MV-4-11 (cell line): ENCODE results near the gene LSMEM2.
A peak's percentile ranks its signal among the peaks of the same experiment; 100 is the strongest.
"Not testable (repeated sequence)": the region's sequence is repeated elsewhere in the genome, so short reads cannot be mapped to it uniquely, and the experiment has no call there.

ENCODE experiments used
- DNase-seq: peaks from one replicate; lab custom pipeline; 2025; lab: John Stamatoyannopoulos, UW

Gene LSMEM2

DNA sequence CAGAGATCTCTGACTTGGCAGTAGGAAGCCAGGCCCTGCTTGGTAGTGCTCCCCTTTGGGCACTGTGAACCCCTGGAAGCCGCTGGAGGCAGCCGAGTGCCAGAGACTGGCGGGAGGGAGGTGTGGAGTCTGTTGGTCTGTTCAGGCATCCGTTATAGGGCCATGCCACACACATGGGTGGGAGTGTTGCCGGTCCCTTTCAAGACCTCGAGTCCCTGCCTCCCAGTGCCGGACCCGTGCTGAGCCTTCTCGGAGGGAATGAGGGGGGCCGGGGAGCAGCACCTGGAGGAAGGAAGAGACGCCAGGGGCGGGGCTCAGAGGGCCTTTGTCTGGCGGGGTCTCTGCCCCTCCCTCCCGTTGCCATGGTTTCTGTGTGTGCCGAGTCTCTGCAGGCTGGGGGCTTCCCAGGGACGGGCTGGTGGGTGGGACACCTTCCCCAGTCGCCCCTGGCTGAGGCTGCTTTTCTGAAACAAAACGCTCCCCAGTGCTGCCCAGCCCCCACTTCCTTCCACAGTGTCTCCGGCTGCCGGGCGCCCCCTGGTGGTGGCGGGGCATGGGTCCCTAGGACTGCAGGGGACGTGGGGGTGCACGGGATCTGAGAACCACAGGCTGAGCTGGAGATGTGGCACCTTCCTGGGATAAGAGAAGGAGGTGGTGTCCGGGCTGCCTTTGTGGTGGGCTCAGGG lies 32.9 kb upstream of the LSMEM2 start:
- DNase-seq, result peak; percentile 77

DNA sequence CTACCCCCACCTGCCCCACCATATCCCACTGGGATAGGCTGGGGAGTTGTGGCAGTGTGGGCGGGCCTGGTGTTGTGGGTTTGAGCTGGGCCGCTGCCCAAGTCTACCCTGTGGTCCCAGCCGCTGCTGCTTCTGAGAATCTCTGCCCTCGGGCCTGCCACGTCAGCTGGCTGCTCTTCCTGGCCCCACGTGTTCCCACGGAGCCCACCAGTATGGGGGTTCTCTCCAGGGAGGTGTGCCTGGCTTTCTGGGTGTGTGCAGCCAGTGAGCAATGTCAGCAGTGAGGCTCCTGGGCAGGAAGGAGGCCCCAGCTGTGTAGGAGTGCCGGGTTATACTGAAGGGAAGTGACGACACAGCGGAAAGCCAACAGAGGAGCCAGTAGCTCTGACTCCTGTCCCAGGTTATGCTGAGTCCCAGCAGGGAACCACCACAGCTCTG lies 32.4 kb upstream of the LSMEM2 start:
- DNase-seq, result peak; percentile 66

- no peak for DNase-seq
These were observed 30.5 kb upstream of the LSMEM2 start for GRCh38 chr3:50248387-50248786.

DNA sequence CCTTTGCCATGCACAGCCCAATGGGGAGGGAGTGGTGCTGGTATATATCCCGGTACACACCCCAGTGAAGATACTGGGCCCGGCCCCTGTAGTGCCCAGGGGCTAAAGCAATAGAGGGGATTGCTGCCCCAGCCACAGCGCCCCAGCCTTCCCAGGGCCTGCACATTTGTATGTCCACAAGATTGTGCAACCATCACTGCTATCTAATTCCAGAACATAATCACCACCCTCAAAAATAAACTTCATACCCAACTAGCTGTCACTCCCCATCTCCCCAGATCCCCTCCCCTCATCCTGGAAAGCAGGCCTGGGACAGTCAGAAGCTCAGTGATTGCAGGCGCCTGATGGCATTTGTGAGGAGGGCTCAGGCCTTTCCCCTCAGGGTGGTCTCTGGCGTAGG lies 29.4 kb upstream of the LSMEM2 start:
- DNase-seq, result no peak

DNA sequence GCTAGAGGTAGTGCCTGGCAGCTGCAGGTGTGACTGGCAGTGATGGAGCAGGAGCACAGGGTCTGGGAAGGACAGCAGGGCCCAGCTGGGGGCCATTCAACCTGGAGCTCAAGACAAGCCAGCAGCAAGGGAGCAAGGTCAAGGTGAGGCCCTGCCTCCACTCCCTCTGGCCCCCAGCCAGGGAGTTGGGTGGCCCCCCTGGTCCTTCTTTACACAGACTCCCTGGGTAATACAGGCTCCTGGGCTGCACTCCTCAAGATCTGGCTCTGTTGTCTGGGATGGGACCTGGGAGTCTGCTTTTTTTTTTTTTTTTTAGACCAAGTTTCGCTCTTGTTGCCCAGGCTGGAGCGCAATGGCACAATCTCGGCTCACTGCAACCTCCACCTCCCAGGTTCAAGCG lies 28.4 kb upstream of the LSMEM2 start:
- no peak for DNase-seq

DNA sequence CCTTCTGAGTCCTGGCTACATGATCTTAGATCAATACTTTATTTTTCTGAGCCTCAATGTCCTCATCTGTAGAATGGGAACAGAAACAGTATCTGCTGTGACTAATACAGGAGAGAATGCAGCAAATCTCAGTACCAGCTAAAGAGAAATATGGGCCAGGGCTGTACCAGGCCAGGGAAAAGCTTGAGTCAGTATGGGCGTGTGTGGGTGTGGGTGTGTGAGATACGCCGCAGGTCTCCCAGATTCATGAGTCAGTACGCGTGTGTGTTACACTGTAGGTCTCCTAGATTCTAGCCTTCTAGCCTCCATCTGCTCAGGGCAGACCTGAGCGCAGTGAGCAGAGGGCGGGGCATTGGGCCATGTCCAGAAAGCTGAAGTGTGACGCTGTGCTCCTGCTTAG lies 27.7 kb upstream of the LSMEM2 start:
- no peak for DNase-seq

DNA sequence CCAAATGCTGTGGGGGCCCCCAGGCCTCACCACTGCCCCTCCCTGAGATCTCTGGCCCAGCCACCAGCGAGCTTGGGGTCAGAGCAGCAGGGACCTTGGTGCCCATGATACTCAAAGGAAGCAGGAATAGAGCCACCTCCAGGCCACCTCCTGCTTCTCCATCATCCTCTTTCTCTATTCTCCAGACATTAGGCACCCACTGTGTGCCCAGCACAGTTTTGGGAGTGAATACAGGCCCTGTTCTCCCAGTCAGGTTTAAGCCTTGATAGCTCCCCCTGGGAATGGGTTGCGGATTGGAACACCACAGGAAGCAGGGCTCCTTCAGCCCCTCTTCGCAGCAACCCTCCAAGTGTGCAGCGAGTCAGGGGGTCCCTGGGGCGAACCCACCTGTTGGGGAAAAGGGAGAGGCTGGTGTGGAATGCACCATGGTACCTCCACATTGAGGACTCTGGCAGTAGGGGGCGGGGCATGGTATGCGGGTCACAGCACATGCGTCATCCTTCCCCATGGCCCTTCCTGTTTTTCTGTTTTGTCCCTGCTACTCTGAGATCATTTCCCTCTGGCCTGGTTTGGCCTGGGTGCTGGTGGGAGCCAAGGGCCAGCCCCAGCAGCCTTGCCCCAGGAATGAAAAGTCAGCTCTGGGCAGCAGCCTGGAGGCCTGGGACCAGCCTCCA lies 24.2 kb upstream of the LSMEM2 start:
- DNase-seq, result peak; percentile 61

DNA sequence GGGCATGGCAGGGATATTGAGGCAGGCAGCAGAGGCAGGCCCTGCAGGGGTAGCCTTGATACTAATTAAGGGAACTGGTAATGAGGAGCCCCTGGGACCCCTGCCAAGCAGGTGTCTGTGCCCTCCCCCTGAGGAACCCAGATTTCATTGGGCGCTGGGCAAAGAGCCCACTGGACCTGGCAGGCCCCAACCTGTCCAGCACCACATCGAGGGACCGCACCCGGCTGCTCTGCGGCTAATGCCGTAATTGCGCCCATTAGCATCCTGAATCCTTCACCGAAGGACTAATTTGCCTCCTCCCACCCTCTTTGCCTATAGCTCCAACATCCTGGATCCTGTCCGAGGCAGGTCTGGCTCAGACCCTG lies 23.7 kb upstream of the LSMEM2 start:
- no peak for DNase-seq

GRCh38 chr3:50256978-50257890 lies 21.7 kb upstream of the LSMEM2 start:
- DNase-seq, result no peak

DNA sequence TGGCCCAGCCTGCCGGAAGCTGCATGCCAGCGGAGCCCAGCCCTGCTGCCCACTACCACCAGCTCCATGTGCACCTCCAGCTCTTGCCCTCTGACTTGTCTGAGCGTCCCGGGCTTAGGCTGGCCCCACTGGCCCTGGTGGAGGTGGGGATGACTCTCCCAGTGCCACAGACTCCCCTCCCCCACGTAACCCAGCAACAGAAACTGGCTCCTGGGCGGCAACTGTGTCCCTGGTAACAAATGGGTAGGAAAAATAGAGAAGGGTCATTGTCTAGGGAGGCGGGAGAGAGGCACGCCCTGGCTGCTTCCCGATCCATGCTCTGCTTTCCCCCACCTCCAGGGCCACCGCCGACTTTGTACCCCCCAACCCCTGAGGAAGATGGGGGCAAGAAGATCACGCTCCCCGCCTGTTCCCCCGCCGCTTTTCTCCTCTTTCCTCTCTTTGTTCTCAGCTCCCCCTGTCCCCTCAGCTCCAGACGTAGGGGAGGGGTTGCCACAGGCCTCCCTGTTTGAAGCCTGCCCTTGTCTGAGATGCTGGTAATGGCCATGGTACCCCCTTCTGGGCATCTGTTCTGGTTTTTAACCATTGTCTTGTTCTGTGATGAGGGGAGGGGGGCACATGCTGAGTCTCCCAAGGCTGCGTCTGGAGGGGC lies 20.7 kb upstream of the LSMEM2 start:
- no peak for DNase-seq

DNA sequence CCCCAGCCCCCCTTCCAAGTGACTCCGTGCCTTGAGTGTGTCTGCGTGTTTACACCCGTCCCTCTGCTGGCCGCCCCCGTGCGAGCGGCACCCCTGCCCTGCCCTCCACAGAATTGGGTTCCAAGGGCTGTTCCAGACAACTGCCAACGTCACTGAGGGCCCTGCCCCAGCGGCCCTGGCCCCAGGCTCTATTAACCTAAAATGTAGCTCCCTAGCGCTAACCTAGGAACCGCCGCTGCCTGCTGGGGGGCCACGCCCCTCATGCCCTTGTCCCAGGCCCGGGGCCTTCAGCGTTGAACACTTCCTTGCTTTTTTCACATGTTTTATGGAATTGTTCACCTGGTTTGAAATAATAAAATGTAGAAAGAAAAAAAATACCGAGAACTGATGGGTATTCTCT lies 19.9 kb upstream of the LSMEM2 start:
- no peak for DNase-seq

- no peak for DNase-seq
These were observed 19.4 kb upstream of the LSMEM2 start for GRCh38 chr3:50259432-50260026.

- peak; percentile 70 for DNase-seq
These were observed 18.6 kb upstream of the LSMEM2 start for GRCh38 chr3:50260027-50260941.

- DNase-seq, result no peak
These were observed 17.9 kb upstream of the LSMEM2 start for GRCh38 chr3:50260942-50261441.

- no peak for DNase-seq
These were observed 17.4 kb upstream of the LSMEM2 start for GRCh38 chr3:50261505-50261904.

GRCh38 chr3:50262200-50262599 lies 16.7 kb upstream of the LSMEM2 start:
- DNase-seq, result not testable (repeated sequence)

DNA sequence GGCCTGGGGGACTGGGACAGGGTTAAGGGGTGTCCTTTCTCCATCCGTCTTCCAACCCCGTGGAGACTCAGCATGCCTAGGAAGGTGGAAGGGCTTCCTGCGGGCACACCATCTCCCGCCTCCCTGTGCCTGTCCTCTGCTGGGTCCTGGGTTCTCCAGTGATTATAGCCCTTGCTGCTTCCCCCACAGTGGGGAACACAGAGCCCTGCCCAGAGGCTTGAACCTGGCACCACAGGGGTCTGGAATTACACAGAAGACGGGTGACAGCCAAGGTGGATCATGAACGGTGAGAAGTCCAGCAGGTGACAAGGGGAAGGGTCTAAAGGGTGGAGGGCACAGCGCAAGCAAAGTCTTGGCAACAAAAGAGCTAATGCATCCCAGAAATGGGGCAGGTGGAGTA lies 16.1 kb upstream of the LSMEM2 start:
- DNase-seq, result no peak

DNA sequence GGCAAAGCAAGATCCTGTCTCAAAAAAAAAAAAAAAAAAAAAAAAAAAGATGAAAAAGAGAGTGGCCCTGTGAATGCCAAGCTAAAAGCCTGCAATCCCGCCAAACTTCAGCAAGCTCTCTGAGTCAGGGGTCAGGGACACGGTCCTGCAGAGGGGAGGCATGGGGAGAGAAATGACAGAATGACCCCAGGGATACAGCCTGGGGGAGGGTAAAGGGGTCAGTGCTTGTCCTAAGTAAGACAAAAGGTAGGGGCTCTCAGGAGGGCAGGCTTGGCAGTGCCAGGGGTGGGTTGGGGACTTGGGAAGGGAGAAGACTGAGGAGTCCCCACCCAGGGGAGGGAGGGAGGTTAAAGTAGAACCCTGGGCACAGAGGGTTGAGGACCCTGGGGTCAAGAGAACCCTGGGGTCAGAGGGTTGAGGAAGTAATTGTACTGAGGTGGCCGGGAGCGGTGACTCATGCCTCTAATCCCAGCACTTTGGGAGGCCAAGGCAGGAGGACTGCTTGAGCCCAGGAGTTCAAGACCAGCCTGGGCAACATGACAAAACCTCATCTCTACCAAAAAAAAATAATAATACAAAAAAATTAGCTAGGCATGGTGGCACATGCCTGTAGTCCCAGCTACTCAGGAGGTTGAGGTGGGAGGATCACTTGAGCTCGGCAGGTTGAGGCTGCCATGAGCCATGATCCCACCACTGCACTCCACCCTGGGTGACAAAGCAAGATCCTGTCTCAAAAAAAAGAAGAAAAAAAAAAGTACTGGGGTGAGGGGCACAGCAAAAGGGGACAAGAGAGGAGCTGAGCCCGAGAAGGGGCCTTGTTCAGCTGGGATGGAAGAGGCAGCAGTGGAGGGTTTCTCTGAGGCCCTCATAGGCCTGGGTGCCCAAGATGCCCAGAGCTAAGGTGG lies 15.2 kb upstream of the LSMEM2 start:
- no peak for DNase-seq

- no peak for DNase-seq
These were observed 14.4 kb upstream of the LSMEM2 start for GRCh38 chr3:50264383-50264963.
